Measurements from ENCODE around the gene FKBP4. TPM values are rescaled to one million over a fixed set of nuclear protein-coding genes. Genes with fewer than 3 reads are reported as not detected.
A peak's percentile ranks its signal among the peaks of the same experiment; 100 is the strongest.

FKBP4 gene
- total and polyA plus RNA-seq, 8 donors: 25.3 to 57.2 (median 44.5) TPM

DNA sequence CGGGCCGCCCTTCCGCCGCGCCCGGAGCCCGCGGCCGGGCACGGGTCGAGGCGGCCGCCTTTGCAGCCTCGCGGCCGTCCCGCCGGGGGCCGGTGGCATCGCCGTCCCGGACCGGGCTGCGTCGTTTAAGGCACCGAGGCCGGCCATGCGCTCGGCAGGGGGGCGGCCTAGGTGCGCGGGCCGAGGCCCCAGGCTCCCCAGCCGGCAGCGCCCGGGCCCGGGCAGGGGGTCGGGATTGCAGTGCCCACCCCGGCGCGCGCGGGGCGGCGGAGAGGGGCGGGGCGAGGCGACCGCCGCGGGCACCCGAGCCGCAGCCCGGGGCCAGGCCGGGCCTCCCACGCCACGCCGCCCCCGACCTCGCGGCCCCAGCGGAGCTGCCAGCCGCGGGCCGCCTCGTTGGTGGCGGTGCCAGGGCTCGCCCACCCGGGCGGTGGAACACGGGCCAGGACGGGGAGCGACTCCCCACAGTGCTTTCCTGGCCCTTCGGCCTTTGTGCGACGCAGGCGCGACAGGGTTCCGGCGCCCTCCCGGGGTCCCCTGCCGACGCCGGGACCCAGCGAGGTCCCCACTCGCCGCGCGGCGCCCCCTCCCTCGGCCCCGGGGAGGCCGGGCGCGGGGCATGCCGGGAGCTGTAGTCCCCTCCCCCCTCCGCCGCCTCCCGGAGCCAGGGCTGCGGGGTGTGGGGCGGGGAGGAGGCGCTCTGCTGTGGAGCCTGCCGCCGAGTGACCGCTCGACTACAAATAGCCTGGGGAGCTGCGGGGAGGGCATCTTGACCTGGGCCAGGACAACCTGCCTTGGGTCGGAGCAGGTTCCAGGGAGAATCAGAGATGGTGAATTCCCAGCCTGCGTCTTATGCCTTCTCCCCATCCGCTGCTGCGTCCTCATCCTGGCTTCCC, 769 bp downstream of the FKBP4 start:
- WGBS, 5 donors: 0 to 1% (median 1%) methylated on average over 40 to 111 of the region's 111 CpGs
- TF ChIP-seq POLR2A (IDR thresholded peaks at IDR 0.05) (no peak), EP300 (IDR thresholded peaks at IDR 0.05) (no peak), POLR2AphosphoS5 (IDR thresholded peaks at IDR 0.05) (peak; percentile 43 to 67 (median 47))
- TF ChIP-seq, protein P1, sequence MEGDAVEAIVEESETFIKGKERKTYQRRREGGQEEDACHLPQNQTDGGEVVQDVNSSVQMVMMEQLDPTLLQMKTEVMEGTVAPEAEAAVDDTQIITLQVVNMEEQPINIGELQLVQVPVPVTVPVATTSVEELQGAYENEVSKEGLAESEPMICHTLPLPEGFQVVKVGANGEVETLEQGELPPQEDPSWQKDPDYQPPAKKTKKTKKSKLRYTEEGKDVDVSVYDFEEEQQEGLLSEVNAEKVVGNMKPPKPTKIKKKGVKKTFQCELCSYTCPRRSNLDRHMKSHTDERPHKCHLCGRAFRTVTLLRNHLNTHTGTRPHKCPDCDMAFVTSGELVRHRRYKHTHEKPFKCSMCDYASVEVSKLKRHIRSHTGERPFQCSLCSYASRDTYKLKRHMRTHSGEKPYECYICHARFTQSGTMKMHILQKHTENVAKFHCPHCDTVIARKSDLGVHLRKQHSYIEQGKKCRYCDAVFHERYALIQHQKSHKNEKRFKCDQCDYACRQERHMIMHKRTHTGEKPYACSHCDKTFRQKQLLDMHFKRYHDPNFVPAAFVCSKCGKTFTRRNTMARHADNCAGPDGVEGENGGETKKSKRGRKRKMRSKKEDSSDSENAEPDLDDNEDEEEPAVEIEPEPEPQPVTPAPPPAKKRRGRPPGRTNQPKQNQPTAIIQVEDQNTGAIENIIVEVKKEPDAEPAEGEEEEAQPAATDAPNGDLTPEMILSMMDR (IDR thresholded peaks at IDR 0.05): no peak
- peak overlapping the region; percentile 82 to 95 (median 91) for H3K27ac ChIP-seq
- peak; percentile 84 to 92 for DNase-seq
- peak overlapping the region; percentile 77 to 98 (median 86) for H3K4me3 ChIP-seq
- H3K27me3 ChIP-seq: peaks cover 0 to 6% (median 0%) of the 10 kb centered on the region in 3 donors
- H3K4me1 ChIP-seq: peaks cover 17 to 51% (median 40%) of the 10 kb centered on the region in 4 donors
- peaks cover 22 to 37% (median 35%) of the 10 kb centered on the region in 4 donors for H3K36me3 ChIP-seq
- no peaks in the 10 kb centered on the region for H3K9me3 ChIP-seq
- intact Hi-C loops (cut with DNase I; ENCODE audit: low total_unique reads): no loop called here

DNA sequence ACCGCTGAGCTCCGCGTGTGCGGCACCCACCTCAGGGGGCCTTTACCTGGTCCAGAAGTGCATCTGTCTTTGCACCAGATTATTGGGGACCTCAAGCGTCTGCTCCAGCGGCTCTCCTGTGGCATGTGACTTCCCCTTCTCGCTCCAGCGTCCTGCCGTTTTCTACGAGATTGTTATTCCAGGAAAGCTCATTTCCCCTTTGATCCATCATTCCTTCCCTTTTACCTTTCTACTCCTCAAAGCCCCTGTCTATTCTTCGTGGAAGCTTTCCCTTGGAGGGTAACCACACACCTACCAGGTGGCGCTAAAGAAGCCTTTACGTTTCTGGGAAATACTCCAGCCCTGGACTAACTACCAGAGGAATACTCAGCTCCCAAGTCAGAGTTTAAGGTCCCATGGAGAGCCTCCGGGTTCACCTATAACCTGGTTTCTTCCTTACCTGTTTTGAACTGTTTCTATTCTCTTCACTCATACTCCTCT, 1.5 kb downstream of the FKBP4 start:
- peaks cover 17 to 58% (median 46%) of the 10 kb centered on the region in 4 donors for H3K4me1 ChIP-seq
- H3K36me3 ChIP-seq: peaks cover 29 to 44% (median 42%) of the 10 kb centered on the region in 4 donors
- H3K9me3 ChIP-seq: no peaks in the 10 kb centered on the region
- peak overlapping the region; percentile 82 to 95 (median 91) for H3K27ac ChIP-seq
- H3K4me3 ChIP-seq: peak overlapping the region; percentile 77 to 98 (median 86)
- intact Hi-C loops (cut with DNase I; ENCODE audit: low total_unique reads): no loop called here
- 3 to 8% (median 4%) methylated on average over 10 to 14 of the region's 14 CpGs for WGBS, 5 donors
- DNase-seq: peak in 1 of 2 donors; percentile 47
- peaks cover 0 to 6% (median 0%) of the 10 kb centered on the region in 3 donors for H3K27me3 ChIP-seq
- TF ChIP-seq, protein P1 (IDR thresholded peaks at IDR 0.05): no peak
- no peak for TF ChIP-seq POLR2A (IDR thresholded peaks at IDR 0.05)
- no peak for TF ChIP-seq POLR2AphosphoS5 (IDR thresholded peaks at IDR 0.05)
- TF ChIP-seq EP300 (IDR thresholded peaks at IDR 0.05): no peak

DNA sequence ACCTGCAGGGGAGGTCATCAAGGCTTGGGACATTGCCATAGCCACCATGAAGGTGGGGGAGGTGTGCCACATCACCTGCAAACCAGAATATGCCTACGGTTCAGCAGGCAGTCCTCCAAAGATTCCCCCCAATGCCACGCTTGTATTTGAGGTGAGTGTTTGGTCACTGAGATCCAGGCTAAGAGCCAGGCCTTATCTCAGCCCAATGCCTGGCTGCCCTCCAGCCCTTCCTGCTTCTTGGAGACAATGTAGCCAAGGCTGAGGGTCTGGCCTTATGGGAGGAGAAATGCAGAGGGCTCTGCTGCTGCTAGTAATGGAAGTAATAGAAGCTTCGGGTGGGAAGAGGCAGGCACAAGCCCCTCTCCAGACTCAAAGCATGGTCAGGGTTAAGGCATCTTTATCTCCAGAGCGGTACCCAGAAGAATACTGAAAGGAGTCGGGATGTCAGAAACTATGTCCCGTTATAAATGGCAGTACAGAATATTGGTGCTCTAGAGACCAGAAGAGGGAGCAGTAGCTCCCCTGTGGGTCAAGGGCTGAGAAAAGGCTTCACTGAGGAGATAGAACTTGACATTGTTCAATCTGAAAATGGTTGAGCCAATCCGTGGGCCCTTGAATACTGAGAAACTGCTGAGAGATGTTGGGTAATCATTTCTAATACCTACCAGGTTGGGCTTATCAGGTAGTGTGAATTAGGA, 3.1 kb downstream of the FKBP4 start:
- peak in 2 of 3 donors; percentile 16 to 20 for TF ChIP-seq POLR2AphosphoS5 (IDR thresholded peaks at IDR 0.05)
- TF ChIP-seq EP300 (IDR thresholded peaks at IDR 0.05): no peak
- no peak for TF ChIP-seq POLR2A (IDR thresholded peaks at IDR 0.05)
- TF ChIP-seq, protein P1 (IDR thresholded peaks at IDR 0.05): no peak
- peak overlapping the region in 3 of 5 donors; percentile 9 to 94 (median 28) for H3K27ac ChIP-seq
- H3K4me3 ChIP-seq: peak overlapping the region in 2 of 4 donors; percentile 89 to 98
- intact Hi-C loops (cut with DNase I; ENCODE audit: low total_unique reads): no loop called here
- DNase-seq: peak in 1 of 2 donors; percentile 88
- H3K36me3 ChIP-seq: peaks cover 44 to 60% (median 58%) of the 10 kb centered on the region in 4 donors
- peaks cover 17 to 63% (median 47%) of the 10 kb centered on the region in 4 donors for H3K4me1 ChIP-seq
- H3K9me3 ChIP-seq: no peaks in the 10 kb centered on the region
- H3K27me3 ChIP-seq: peaks cover 0 to 6% (median 0%) of the 10 kb centered on the region in 3 donors
- WGBS, 5 donors: 45 to 63% (median 49%) methylated on average over 7 of the region's 7 CpGs

DNA sequence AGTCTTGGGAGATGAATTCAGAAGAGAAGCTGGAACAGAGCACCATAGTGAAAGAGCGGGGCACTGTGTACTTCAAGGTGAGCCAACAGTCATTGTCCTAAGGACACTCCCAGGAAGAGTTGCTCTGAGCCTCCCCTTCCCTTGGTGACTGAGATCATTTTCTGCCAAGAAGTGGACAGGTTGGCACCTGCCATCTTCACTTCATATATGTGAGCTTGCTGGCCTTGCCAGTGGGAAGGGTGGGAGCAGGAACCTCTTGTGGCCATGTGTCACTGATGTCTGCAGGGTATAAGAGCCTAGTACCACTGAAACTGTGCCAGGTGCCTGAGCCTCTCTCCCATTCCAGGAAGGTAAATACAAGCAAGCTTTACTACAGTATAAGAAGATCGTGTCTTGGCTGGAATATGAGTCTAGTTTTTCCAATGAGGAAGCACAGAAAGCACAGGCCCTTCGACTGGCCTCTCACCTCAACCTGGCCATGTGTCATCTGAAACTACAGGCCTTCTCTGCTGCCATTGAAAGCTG, 5.3 kb downstream of the FKBP4 start:
- Histone ChIP-seq H3K27ac (peak overlapping the region in 1 of 5 donors; percentile 21), H3K4me1 (peaks cover 17 to 75% (median 53%) of the 10 kb centered on the region in 4 donors), H3K27me3 (no peaks in the 10 kb centered on the region), H3K4me3 (no peak overlapping the region), H3K36me3 (peaks cover 60 to 83% (median 81%) of the 10 kb centered on the region in 4 donors), H3K9me3 (no peaks in the 10 kb centered on the region)
- intact Hi-C loops (cut with DNase I; ENCODE audit: low total_unique reads): no loop called here
- no peak for TF ChIP-seq EP300 (IDR thresholded peaks at IDR 0.05)
- TF ChIP-seq, protein P1 (IDR thresholded peaks at IDR 0.05): no peak
- no peak for TF ChIP-seq POLR2AphosphoS5 (IDR thresholded peaks at IDR 0.05)
- no peak for TF ChIP-seq POLR2A (IDR thresholded peaks at IDR 0.05)
- 51 to 74% (median 58%) methylated on average over 3 of the region's 3 CpGs for WGBS, 5 donors
- DNase-seq: peak in 1 of 2 donors; percentile 51

Measured in stomach (tissue), 9 donors.